Measurements from ENCODE around the gene CLCA2. TPM values are rescaled to one million over a fixed set of nuclear protein-coding genes. Genes with fewer than 3 reads are reported as not detected.

The CLCA2 gene
- total RNA-seq, 4 donors from 2014 or later: 113 to 422 (median 258) TPM

DNA sequence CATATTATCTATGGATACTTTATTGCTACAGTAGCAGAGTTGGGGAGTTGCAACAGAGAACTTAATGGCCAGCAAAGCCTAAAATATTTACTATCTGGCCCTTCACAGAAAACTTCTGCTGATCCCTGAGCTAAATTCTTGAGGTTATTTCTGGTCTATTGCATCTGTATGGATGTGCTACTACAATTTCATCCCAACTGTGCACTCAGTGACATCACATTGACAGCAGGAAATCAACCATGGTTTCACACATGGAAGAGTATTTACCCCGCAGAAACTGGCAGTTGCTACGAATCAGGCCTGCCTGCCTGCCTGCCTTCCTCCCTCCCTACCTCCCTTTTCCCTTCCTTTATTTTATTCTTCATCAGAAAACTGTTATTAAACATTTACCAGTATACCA, 12.1 kb downstream of the CLCA2 start:
- intact Hi-C loops (cut with DNase I): no loop called here
- TF ChIP-seq, protein P1, sequence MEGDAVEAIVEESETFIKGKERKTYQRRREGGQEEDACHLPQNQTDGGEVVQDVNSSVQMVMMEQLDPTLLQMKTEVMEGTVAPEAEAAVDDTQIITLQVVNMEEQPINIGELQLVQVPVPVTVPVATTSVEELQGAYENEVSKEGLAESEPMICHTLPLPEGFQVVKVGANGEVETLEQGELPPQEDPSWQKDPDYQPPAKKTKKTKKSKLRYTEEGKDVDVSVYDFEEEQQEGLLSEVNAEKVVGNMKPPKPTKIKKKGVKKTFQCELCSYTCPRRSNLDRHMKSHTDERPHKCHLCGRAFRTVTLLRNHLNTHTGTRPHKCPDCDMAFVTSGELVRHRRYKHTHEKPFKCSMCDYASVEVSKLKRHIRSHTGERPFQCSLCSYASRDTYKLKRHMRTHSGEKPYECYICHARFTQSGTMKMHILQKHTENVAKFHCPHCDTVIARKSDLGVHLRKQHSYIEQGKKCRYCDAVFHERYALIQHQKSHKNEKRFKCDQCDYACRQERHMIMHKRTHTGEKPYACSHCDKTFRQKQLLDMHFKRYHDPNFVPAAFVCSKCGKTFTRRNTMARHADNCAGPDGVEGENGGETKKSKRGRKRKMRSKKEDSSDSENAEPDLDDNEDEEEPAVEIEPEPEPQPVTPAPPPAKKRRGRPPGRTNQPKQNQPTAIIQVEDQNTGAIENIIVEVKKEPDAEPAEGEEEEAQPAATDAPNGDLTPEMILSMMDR (IDR thresholded peaks at IDR 0.05): no peak
- TF ChIP-seq POLR2A (IDR thresholded peaks at IDR 0.05): no peak
- WGBS, 2 donors: 59 to 78% methylated on average over 2 of the region's 2 CpGs
- H3K27ac ChIP-seq: no peak overlapping the region
- no peak for DNase-seq
- H3K4me3 ChIP-seq: no peak overlapping the region
- H3K4me1 ChIP-seq: peaks cover 0 to 6% (median 0%) of the 10 kb centered on the region in 3 donors
- H3K36me3 ChIP-seq: peaks cover 0 to 85% (median 4%) of the 10 kb centered on the region in 3 donors
- no peaks in the 10 kb centered on the region for H3K27me3 ChIP-seq
- no peaks in the 10 kb centered on the region for H3K9me3 ChIP-seq

DNA sequence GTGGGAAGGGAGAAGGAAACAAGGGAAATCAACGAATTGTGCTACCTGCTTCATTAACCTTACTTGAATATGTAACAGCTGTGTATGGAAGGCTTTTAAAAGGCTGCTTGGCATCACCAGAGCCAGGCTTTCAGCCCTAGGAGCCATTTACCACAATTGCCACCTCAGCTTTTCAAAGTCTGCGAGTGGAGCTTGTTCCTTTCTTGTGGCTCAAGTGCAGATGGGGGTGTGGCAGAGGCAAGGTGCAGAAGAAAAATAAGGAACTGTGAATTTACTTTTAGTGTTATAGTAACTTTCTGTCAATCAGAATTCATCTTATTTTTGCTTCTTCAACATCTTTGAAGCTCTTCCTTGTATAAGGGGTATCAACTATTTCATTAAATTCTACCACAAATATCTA, 17.6 kb downstream of the CLCA2 start:
- Histone ChIP-seq H3K9me3 (no peaks in the 10 kb centered on the region), H3K4me3 (no peak overlapping the region), H3K36me3 (peaks cover 0 to 97% (median 4%) of the 10 kb centered on the region in 3 donors), H3K27me3 (no peaks in the 10 kb centered on the region), H3K4me1 (no peaks in the 10 kb centered on the region), H3K27ac (no peak overlapping the region)
- TF ChIP-seq POLR2A (IDR thresholded peaks at IDR 0.05): no peak
- TF ChIP-seq, protein P1 (IDR thresholded peaks at IDR 0.05): no peak
- no peak for DNase-seq
- intact Hi-C loops (cut with DNase I): no loop called here
- 65 to 71% methylated on average over 2 of the region's 2 CpGs for WGBS, 2 donors

DNA sequence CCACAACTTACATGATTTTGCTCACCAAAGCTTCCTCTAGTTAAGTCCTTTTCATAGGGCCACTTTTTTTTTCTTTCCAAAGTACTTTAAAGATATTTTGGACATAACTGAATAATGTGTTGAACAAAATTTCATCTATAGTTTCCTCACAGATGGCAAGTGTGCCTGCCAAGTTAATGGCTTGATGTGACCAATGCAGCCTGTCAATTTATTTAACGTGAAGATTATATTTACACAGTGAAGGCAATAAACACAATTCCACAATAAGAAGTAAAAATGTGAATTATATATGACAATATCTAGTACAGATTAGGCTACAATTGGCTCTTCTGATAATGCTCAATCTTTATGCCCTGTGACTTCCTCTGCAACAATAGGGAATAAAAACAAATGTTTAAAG, 18.0 kb downstream of the CLCA2 start:
- DNase-seq: no peak
- Histone ChIP-seq H3K27ac (no peak overlapping the region), H3K9me3 (no peaks in the 10 kb centered on the region), H3K27me3 (no peaks in the 10 kb centered on the region), H3K4me1 (no peaks in the 10 kb centered on the region), H3K4me3 (no peak overlapping the region), H3K36me3 (peaks cover 0 to 97% (median 4%) of the 10 kb centered on the region in 3 donors)
- no peak for TF ChIP-seq POLR2A (IDR thresholded peaks at IDR 0.05)
- TF ChIP-seq, protein P1 (IDR thresholded peaks at IDR 0.05): no peak
- WGBS, 2 donors: 68 to 71% methylated on average over 1 of the region's 1 CpG
- intact Hi-C loops (cut with DNase I): no loop called here

DNA sequence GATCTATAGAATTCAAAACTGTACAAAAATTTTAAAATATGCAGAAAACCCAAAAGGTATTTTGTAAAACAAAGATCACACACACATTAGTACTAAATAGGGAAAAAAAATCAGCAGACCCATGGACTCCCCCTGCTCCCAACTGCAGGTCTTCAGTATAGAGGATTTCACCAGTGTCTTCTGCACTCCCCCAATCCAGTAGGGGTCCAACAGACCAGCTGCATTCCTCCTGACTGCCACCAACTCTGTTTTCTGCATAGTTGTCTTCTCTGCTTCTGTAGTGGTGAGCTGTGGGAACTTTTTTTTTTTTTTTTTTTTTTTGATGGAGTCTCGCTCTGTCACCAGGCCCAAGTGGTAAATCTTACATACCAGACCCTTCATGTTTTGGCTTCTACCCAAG, 21.9 kb downstream of the CLCA2 start:
- H3K9me3 ChIP-seq: no peaks in the 10 kb centered on the region
- no peak overlapping the region for H3K27ac ChIP-seq
- H3K4me3 ChIP-seq: no peak overlapping the region
- DNase-seq: no peak
- H3K27me3 ChIP-seq: no peaks in the 10 kb centered on the region
- no peak for TF ChIP-seq POLR2A (IDR thresholded peaks at IDR 0.05)
- TF ChIP-seq, protein P1 (IDR thresholded peaks at IDR 0.05): no peak
- H3K4me1 ChIP-seq: no peaks in the 10 kb centered on the region
- whole genome bisulfite sequencing, 2 donors: 90 to 100% methylated on average over 1 of the region's 1 CpG
- H3K36me3 ChIP-seq: peaks cover 0 to 99% (median 0%) of the 10 kb centered on the region in 3 donors
- intact Hi-C loops (cut with DNase I): no loop called here

DNA sequence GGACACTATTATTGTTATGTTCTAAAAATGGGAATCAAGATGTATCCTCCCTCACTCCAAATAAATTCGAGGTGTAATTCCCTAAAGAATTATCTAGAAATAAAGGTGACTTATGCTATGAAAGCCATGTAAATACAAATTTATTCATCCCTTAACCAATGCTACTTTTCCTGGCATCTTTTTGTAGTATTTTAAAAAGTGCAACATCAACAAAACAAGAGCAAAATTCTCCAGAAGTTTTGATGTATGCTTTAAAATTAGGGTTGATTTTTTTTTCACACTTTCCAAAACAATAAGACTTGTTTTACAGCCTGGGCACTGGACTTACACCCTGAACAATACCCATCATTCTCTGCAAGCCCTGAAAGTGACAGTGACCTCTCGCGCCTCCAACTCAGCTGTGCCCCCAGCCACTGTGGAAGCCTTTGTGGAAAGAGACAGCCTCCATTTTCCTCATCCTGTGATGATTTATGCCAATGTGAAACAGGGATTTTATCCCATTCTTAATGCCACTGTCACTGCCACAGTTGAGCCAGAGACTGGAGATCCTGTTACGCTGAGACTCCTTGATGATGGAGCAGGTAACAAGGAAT, 23.3 kb downstream of the CLCA2 start:
- Histone ChIP-seq H3K36me3 (peaks cover 0 to 97% (median 0%) of the 10 kb centered on the region in 3 donors), H3K27ac (no peak overlapping the region), H3K27me3 (no peaks in the 10 kb centered on the region), H3K4me1 (no peaks in the 10 kb centered on the region), H3K9me3 (no peaks in the 10 kb centered on the region), H3K4me3 (no peak overlapping the region)
- DNase-seq: no peak
- intact Hi-C loops (cut with DNase I): no loop called here
- TF ChIP-seq, protein P1 (IDR thresholded peaks at IDR 0.05): no peak
- no peak for TF ChIP-seq POLR2A (IDR thresholded peaks at IDR 0.05)
- 68 to 80% methylated on average over 2 to 4 of the region's 4 CpGs for WGBS, 2 donors

Data from esophagus squamous epithelium (tissue), 5 donors.